Osteocyte (in vitro differentiated cells): ENCODE results near the gene GSTM3. TPM values are rescaled to one million over a fixed set of nuclear protein-coding genes. Genes with fewer than 3 reads are reported as not detected.

ENCODE experiments used
- DNase-seq: peaks from one replicate; pipeline ENCODE4 v3.0.0; 2021; ENCODE audit warnings: mixed read lengths; ENCODE audit not compliant: unreplicated experiment; ENCODE audit errors: extremely low spot score
- H3K27ac Mint-ChIP-seq: one replicate; pipeline ENCODE4 v1.8.0; 2021; ENCODE audit warnings: mild to moderate bottlenecking, mixed read lengths; ENCODE audit not compliant: unreplicated experiment
- H3K27me3 Mint-ChIP-seq: one replicate; pipeline ENCODE4 v1.8.0; 2021; ENCODE audit warnings: mixed read lengths; ENCODE audit not compliant: unreplicated experiment
- H3K36me3 Mint-ChIP-seq: one replicate; pipeline ENCODE4 v1.8.0; 2021; ENCODE audit warnings: mixed read lengths; ENCODE audit not compliant: unreplicated experiment
- H3K4me1 Mint-ChIP-seq: one replicate; pipeline ENCODE4 v1.8.0; 2021; ENCODE audit warnings: mixed read lengths; ENCODE audit not compliant: unreplicated experiment
- H3K4me3 Mint-ChIP-seq: one replicate; pipeline ENCODE4 v1.8.0; 2021; ENCODE audit warnings: mild to moderate bottlenecking, moderate library complexity, mixed read lengths; ENCODE audit not compliant: unreplicated experiment
- H3K9me3 Mint-ChIP-seq: one replicate; pipeline ENCODE4 v1.8.0; 2021; ENCODE audit warnings: mixed read lengths; ENCODE audit not compliant: unreplicated experiment
- total RNA-seq: library from RNA; stranded (reverse); gene quantifications from 2 replicates; pipeline ENCODE4 v1.2.1, GENCODE V29; 2021
- TF ChIP-seq, protein P1 (sequence below): fragments of 200-600 bp; sonication (generic); IDR thresholded peaks from 2 replicates; pipeline ENCODE4 v1.5.0; 2021; ENCODE audit warnings: antibody characterized with exemption, mild to moderate bottlenecking, moderate library complexity

The GSTM3 gene
- total RNA-seq, 1 donor from 2014 or later = 41.4 TPM

DNA sequence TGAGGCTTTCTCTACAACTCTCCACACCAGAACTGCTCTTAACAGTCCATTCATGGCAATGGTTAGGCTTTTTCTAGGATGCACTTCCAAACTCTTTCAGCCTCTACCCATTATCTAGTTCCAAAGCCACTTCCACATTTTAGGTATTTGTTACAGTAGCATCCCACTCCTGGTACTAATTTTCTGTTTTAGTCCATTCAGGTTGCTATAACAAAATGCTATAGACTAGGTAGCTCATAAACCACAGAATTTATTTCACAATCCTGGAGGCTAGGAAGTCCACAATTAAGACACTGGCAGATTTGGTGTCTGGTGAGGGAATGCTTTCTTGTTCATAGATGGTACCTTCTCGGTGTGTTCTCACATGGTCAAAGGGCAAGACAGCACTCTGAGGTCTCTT, 40.1 kb upstream of the GSTM3 start:
- Mint-ChIP-seq H3K36me3 (no peaks in the 10 kb centered on the region), H3K27ac (no peak overlapping the region), H3K9me3 (no peaks in the 10 kb centered on the region), H3K4me1 (peaks cover 28% of the 10 kb centered on the region), H3K4me3 (no peak overlapping the region), H3K27me3 (no peaks in the 10 kb centered on the region)
- DNase-seq = no peak
- TF ChIP-seq, protein P1, sequence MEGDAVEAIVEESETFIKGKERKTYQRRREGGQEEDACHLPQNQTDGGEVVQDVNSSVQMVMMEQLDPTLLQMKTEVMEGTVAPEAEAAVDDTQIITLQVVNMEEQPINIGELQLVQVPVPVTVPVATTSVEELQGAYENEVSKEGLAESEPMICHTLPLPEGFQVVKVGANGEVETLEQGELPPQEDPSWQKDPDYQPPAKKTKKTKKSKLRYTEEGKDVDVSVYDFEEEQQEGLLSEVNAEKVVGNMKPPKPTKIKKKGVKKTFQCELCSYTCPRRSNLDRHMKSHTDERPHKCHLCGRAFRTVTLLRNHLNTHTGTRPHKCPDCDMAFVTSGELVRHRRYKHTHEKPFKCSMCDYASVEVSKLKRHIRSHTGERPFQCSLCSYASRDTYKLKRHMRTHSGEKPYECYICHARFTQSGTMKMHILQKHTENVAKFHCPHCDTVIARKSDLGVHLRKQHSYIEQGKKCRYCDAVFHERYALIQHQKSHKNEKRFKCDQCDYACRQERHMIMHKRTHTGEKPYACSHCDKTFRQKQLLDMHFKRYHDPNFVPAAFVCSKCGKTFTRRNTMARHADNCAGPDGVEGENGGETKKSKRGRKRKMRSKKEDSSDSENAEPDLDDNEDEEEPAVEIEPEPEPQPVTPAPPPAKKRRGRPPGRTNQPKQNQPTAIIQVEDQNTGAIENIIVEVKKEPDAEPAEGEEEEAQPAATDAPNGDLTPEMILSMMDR = no peak

- Mint-ChIP-seq H3K4me3 (no peak overlapping the region), H3K9me3 (no peaks in the 10 kb centered on the region), H3K4me1 (peaks cover 19% of the 10 kb centered on the region), H3K36me3 (no peaks in the 10 kb centered on the region), H3K27ac (no peak overlapping the region), H3K27me3 (no peaks in the 10 kb centered on the region)
- TF ChIP-seq, protein P1 = no peak
- DNase-seq = no peak
Measured at GRCh38 chr1:109777980-109778625, 37.3 kb upstream of the GSTM3 start.

DNA sequence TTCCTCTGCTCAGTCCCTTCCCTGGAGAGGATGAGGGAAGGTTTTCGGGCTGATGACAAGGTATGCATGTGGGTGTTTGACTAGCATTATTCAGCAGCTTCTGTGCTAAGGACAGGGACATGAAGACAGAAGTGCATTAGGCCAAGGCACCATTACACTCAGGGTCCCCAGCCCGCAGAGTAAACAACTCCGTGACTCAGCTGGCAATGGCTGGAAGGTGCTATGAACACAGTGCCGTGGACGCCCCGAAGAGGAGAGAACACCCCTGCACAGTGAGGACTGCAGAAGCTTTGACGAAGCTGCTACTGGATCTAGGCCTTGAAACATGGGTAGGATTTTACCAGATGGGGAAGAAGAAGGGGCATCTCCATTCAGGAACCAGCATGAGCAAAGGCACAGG, 36.6 kb upstream of the GSTM3 start:
- H3K36me3 Mint-ChIP-seq = no peaks in the 10 kb centered on the region
- TF ChIP-seq, protein P1 = no peak
- H3K27me3 Mint-ChIP-seq = no peaks in the 10 kb centered on the region
- no peak for DNase-seq
- H3K9me3 Mint-ChIP-seq = no peaks in the 10 kb centered on the region
- H3K4me3 Mint-ChIP-seq = no peak overlapping the region
- H3K27ac Mint-ChIP-seq = no peak overlapping the region
- H3K4me1 Mint-ChIP-seq = peaks cover 13% of the 10 kb centered on the region

DNA sequence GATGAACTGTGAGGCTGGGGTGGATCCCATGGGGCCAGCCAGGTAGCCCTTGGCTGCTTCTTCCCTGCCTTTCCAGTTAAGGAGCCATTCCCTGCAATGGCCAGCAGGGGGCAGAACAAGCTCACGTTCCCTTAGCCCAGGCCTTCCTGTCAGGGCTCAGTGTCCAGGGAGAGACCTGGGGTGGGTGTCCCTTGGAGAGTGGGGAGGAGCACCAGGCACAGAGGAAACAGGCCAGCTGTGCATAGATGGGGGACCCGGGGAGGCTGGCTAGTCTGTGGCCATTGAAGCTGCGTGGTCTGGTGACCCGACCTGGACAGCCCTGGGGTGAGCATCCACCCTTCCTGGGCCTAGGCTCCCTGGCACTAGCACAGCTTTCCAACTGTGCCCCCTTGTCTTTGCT, 36.1 kb upstream of the GSTM3 start:
- Mint-ChIP-seq H3K27me3 (no peaks in the 10 kb centered on the region), H3K9me3 (no peaks in the 10 kb centered on the region), H3K27ac (no peak overlapping the region), H3K4me1 (peaks cover 9% of the 10 kb centered on the region), H3K4me3 (no peak overlapping the region), H3K36me3 (no peaks in the 10 kb centered on the region)
- TF ChIP-seq, protein P1 = peak; percentile 96
- peak; percentile 93 for DNase-seq

- DNase-seq = no peak
- Mint-ChIP-seq H3K9me3 (no peaks in the 10 kb centered on the region), H3K4me1 (peaks cover 11% of the 10 kb centered on the region), H3K27me3 (no peaks in the 10 kb centered on the region), H3K27ac (no peak overlapping the region), H3K36me3 (no peaks in the 10 kb centered on the region), H3K4me3 (no peak overlapping the region)
- TF ChIP-seq, protein P1 = no peak
Measured at GRCh38 chr1:109776206-109776835, 35.5 kb upstream of the GSTM3 start.
